Measurements from ENCODE around the gene PTF1A. TPM values are rescaled to one million over a fixed set of nuclear protein-coding genes. Genes with fewer than 3 reads are reported as not detected.

The PTF1A gene
- total and polyA plus RNA-seq, 4 donors: not detected

- DNase-seq (ENCODE audit: low spot score): no peak
- Histone ChIP-seq H3K27ac (ENCODE audit: low read depth in 1 of 2, low read length in 2 of 2) (no peak overlapping the region), H3K9me3 (ENCODE audit: control insufficient read depth in 4 of 4, low read length in 3 of 4) (no peaks in the 10 kb centered on the region), H3K36me3 (ENCODE audit: control insufficient read depth in 4 of 4, insufficient read depth in 3 of 4, low read depth in 1 of 4, low read length in 3 of 4) (no peaks in the 10 kb centered on the region), H3K9ac (ENCODE audit: low read depth in 1 of 2, low read length in 2 of 2) (no peak overlapping the region), H3K4me3 (ENCODE audit: low read depth in 1 of 3, low read length in 3 of 3) (no peak overlapping the region), H3K27me3 (ENCODE audit: control insufficient read depth in 4 of 4, insufficient read depth in 4 of 4, low read length in 3 of 4) (peaks cover 2 to 13% (median 8%) of the 10 kb centered on the region in 4 donors), H3K4me1 (ENCODE audit: control insufficient read depth in 4 of 4, insufficient read depth in 4 of 4, low read length in 3 of 4) (no peaks in the 10 kb centered on the region)
- TF ChIP-seq MAX (IDR thresholded peaks at IDR 0.05) (no peak), ATF3 (IDR thresholded peaks at IDR 0.05) (no peak), YY1 (IDR thresholded peaks at IDR 0.05) (no peak), ZBTB33 (IDR thresholded peaks at IDR 0.05) (no peak), SP1 (IDR thresholded peaks at IDR 0.05) (no peak)
- WGBS: 6% methylated on average over 10 of the region's 10 CpGs
These were observed 12.7 kb downstream of the PTF1A start for GRCh38 chr10:23204773-23205172.

GRCh38 chr10:23205972-23206642 is 14.0 kb downstream of the PTF1A start:
- Histone ChIP-seq H3K9ac (ENCODE audit: low read depth in 1 of 2, low read length in 2 of 2) (no peak overlapping the region), H3K27ac (ENCODE audit: low read depth in 1 of 2, low read length in 2 of 2) (no peak overlapping the region), H3K9me3 (ENCODE audit: control insufficient read depth in 4 of 4, low read length in 3 of 4) (no peaks in the 10 kb centered on the region), H3K27me3 (ENCODE audit: control insufficient read depth in 4 of 4, insufficient read depth in 4 of 4, low read length in 3 of 4) (peaks cover 2 to 13% (median 8%) of the 10 kb centered on the region in 4 donors), H3K4me1 (ENCODE audit: control insufficient read depth in 4 of 4, insufficient read depth in 4 of 4, low read length in 3 of 4) (no peaks in the 10 kb centered on the region), H3K36me3 (ENCODE audit: control insufficient read depth in 4 of 4, insufficient read depth in 3 of 4, low read depth in 1 of 4, low read length in 3 of 4) (no peaks in the 10 kb centered on the region), H3K4me3 (ENCODE audit: low read depth in 1 of 3, low read length in 3 of 3) (no peak overlapping the region)
- DNase-seq (ENCODE audit: low spot score): no peak
- TF ChIP-seq ZBTB33 (IDR thresholded peaks at IDR 0.05): no peak
- TF ChIP-seq GABPA (IDR thresholded peaks at IDR 0.05 in 1 of 2, conservative IDR thresholded peaks at IDR 0.05 in 1 of 2): no peak
- TF ChIP-seq REST (IDR thresholded peaks at IDR 0.05): no peak
- no peak for TF ChIP-seq HNF4G (IDR thresholded peaks at IDR 0.05)
- no peak for TF ChIP-seq HNF4A (conservative IDR thresholded peaks at IDR 0.05)
- TF ChIP-seq RAD21 (IDR thresholded peaks at IDR 0.05): no peak
- TF ChIP-seq TAF1 (conservative IDR thresholded peaks at IDR 0.05): no peak
- TF ChIP-seq NR2F2 (IDR thresholded peaks at IDR 0.05): no peak
- no peak for TF ChIP-seq RXRA (IDR thresholded peaks at IDR 0.05)
- no peak for TF ChIP-seq CTCF (IDR thresholded peaks at IDR 0.05; ENCODE audit: low read depth, low read length, missing input control)
- TF ChIP-seq EGR1 (IDR thresholded peaks at IDR 0.05; ENCODE audit: low read depth in 2 of 2): no peak
- no peak for TF ChIP-seq FOXA2 (IDR thresholded peaks at IDR 0.05)
- TF ChIP-seq YY1 (IDR thresholded peaks at IDR 0.05): no peak
- TF ChIP-seq FOXA1 (IDR thresholded peaks at IDR 0.05): no peak
- no peak for TF ChIP-seq MAX (IDR thresholded peaks at IDR 0.05)
- TF ChIP-seq JUND (IDR thresholded peaks at IDR 0.05): no peak
- no peak for TF ChIP-seq ATF3 (IDR thresholded peaks at IDR 0.05)
- WGBS: 50% methylated on average over 3 of the region's 3 CpGs
